Epithelial cell of alveolus of lung (primary cell): ENCODE data around the gene OSBPL2. TPM values are rescaled to one million over a fixed set of nuclear protein-coding genes. Genes with fewer than 3 reads are reported as not detected.

ENCODE experiments used
- total RNA-seq: library from RNA; depleted of rRNA; stranded (reverse); fragments of >200 nt; gene quantifications from 2 replicates; pipeline ENCODE4 v1.2.1, GENCODE V29; 2015

OSBPL2 gene
- total RNA-seq = 14.1 and 16.3 TPM in 2 replicates

DNA sequence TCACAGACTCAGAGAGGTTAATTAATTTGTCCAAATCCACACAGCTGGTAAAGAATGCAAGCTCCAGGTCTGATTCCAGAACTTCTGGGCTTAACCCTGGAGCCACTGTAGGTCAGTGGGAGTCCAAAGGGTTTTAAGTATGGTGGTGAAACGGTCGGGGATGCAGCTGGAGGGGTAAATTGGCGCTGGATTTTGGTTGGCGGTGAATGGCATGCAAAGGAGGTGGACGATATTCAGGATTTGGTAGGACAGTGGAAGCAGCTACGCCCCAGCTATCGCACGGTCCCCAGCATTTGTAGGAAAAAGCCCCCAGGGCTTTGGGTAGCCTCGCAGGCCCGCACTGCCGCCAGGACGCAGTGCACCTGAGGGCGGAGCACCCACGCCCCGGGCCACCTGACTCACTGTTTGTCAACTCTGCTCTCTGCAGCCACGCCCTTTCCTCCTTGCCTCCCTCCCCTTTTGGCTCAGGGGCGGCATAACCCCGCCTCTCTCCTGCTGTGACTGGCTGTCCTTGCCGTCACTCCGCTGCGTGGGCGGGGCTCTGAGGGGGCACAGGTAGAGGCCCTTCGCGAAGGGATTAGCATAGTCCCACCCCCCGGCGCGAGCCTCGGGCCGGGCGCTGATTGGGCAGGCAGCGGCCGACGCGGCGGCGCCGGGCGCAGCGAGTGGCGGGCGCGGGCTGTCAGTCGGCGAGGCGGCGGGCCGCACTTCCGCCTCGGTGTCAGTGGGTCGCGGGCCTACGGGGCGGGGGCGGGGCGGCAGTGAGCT lies at the start of gene OSBPL2:
Gene OSBPL2 (plus strand): TSS at position 721 of the 768 bp plus-strand sequence. CDS start 17,664 bp downstream, outside the sequence.

DNA sequence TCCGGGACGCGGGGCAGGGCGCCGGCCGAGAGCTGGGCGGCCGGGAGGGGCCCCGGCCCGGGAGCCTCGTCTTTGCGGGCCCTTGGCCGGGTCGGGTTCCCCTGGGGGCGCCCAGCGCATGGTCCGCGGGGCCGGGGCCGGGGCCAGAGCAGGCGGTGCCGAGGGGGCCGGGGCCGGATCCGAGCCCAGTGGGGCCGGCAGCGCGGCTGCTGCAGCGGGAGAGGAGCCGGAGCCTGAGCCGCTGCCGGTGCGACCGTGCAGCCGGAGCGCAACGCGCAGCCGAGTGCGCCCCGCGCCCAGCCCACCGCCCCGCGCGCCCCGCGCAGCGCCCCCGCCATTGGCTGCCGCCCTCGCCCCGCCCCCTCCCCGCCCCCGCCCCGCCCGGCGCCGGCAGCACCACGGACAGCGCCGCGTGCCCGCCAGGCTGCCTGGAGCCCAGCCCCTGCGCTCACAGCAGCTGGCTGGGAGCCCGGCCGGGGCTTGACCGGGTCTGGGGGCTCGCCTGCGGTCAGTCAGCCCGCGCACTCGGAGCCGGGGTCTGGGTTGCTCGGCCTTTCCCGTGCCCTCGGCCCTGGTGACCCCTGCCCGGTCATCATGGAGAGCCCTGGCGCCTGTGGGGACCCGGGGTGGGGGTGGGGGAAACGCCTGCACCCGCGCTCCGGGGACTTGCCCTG lies 18.2 kb upstream of the OSBPL2 start, which contains the start of gene HRH3:
Gene HRH3 (minus strand): TSS at position 287 of the 674 bp plus-strand sequence. CDS start 308 bp downstream, outside the sequence.

DNA sequence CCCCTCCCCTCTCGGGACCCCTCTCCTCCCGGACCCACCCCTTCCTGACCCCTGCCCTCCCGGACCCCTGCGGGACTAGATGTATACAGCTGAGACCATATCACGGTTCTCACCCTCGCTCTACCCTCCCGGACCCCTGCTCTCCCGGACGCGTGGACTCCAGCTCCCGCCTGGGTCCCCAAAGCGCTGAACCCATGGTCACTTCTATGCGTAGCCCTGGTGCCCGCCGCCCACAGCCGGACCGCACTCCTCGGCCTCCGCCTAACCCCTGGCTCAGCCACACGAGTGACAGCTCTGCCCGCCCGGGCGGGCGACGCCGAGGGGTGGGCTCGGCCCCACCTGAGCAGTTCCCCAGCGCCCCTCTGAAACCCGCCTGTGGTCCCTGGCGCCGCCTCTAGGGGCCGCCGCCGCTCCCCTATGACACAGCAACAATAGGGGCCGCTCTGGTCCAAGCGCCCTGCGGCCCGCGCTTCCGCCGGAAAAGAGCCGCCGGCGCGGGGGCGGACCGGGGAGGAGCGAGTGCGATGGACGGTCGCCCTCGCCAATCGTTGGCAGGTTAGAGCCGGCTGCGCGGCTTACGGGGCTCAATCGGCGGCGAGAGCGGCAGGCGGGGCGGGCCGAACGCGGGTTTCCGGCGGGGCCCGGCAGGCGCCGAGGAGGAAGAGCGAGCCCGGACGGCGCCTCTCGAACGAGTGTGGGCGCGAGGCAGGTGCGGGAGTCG lies 64.2 kb downstream of the OSBPL2 start, which contains the start of gene ADRM1:
Gene ADRM1 (plus strand): TSS at position 657 of the 721 bp plus-strand sequence. CDS start 572 bp downstream, outside the sequence.

Other genes starting within 250 kb of the OSBPL2 start
- 5.2 and 27.3 TPM in 2 replicates for gene TAF4, start 172.6 kb upstream of the OSBPL2 start, total RNA-seq
- gene LSM14B, start 116.0 kb upstream of the OSBPL2 start, total RNA-seq = 19.0 and 19.4 TPM in 2 replicates
- gene PSMA7, start 95.1 kb upstream of the OSBPL2 start, total RNA-seq = 315 and 482 TPM in 2 replicates
- gene SS18L1, start 94.8 kb upstream of the OSBPL2 start, total RNA-seq = 4.8 and 11.9 TPM in 2 replicates
- gene MTG2, start 55.5 kb upstream of the OSBPL2 start, total RNA-seq = 16.2 and 40.8 TPM in 2 replicates
- not detected in 2 replicates for gene HRH3, start 18.2 kb upstream of the OSBPL2 start, total RNA-seq
- 119 and 169 TPM in 2 replicates for gene ADRM1, start 64.5 kb downstream of the OSBPL2 start, total RNA-seq
- gene LAMA5, start 128.8 kb downstream of the OSBPL2 start, total RNA-seq = 36.6 and 74.3 TPM in 2 replicates
- 1,933 and 5,001 TPM in 2 replicates for gene RPS21, start 148.6 kb downstream of the OSBPL2 start, total RNA-seq
- 3.0 and 3.7 TPM in 2 replicates for gene CABLES2, start 168.8 kb downstream of the OSBPL2 start, total RNA-seq
- gene RBBP8NL, start 189.0 kb downstream of the OSBPL2 start, total RNA-seq = under 0.01 TPM in 1 of 2 replicates, not detected in the other
- 0.32 TPM in 1 of 2 replicates, not detected in the other for gene GATA5, start 237.5 kb downstream of the OSBPL2 start, total RNA-seq